Activated CD8-positive, alpha-beta memory T cell treated with anti-CD3 and anti-CD28 coated beads, Interleukin-2, amount 50 U/mL, for 24 hours (primary cell): ENCODE measurements around the gene SETBP1.

Experiments
- DNase-seq: peaks from one replicate; pipeline ENCODE4 v3.0.0-alpha.2; 2020; ENCODE audit errors: extremely low read depth

Gene SETBP1

DNA sequence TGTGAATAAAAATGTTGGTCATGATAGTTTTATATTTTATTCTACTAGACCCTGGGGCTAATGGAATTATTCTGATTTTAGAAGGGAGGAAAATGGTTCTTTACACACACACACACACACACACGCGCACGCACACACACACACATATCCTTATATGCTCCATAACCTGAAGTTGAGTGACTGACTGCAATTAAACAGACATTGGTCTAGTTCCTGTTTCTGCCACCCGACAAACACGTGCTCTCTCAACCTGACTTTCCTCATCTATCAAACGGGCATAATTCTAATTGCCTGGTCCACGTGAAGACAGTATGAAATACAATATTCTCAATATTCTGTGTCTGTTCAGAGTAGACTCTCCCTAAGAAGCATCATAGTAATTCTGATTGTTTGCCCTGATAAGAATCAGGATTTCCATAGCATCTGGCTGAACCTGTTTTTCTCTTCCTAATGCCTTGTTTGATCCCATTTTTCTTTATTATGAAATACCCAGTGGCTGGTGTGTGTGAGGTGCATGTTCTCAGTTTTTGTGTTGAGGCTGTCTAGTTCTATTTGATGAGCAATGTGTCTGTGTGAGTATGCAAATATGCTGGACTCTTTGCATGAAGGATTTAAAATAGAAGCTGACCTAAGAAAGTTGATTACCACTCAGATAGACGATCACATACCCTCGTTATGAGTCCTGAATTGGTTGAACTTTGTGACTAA, 51.0 kb downstream of the SETBP1 start:
- no peak for DNase-seq

- DNase-seq: no peak
These were observed 51.5 kb downstream of the SETBP1 start for GRCh38 chr18:44732238-44732563.

DNA sequence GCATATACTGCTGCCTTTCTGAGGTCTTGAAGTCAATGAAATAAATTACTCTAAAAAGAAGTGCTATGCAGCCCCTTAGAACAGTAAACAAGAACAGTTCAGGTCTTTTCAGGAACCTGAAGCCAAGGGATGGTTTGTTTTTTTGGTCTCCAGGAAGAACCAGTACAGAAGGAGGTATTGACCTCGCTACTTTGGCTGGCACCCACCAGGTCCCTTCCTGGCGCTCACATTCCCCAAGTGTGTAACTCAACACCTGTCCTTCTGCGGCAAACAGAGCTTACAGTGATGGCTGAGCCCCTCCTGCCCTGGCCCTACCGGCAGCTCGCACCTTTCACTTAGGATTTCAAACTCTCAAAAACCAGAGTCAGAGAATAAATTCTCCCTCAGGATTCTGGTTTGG, 51.9 kb downstream of the SETBP1 start:
- no peak for DNase-seq

GRCh38 chr18:44733069-44733753, 52.5 kb downstream of the SETBP1 start:
- DNase-seq: no peak

GRCh38 chr18:44733754-44734465, 53.2 kb downstream of the SETBP1 start:
- no peak for DNase-seq

DNA sequence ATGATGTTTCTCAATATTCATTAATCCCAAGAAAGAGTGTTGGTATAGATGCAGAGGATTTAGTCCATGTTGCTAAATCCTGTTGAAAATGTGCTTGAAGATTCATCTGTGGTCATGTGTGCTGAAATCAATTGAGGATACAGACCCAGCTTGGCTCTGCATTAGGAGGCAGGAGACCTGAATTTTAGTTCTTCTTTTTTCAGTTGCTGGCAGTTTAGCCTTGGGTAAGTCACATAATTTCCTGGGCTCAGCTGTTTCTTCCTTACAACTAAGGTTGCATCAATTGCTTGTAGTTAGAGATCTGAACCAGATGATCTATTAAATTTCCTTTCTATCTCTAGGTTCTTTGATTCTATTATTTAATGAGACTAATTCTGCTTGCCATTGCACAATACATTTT, 54.4 kb downstream of the SETBP1 start:
- no peak for DNase-seq

DNA sequence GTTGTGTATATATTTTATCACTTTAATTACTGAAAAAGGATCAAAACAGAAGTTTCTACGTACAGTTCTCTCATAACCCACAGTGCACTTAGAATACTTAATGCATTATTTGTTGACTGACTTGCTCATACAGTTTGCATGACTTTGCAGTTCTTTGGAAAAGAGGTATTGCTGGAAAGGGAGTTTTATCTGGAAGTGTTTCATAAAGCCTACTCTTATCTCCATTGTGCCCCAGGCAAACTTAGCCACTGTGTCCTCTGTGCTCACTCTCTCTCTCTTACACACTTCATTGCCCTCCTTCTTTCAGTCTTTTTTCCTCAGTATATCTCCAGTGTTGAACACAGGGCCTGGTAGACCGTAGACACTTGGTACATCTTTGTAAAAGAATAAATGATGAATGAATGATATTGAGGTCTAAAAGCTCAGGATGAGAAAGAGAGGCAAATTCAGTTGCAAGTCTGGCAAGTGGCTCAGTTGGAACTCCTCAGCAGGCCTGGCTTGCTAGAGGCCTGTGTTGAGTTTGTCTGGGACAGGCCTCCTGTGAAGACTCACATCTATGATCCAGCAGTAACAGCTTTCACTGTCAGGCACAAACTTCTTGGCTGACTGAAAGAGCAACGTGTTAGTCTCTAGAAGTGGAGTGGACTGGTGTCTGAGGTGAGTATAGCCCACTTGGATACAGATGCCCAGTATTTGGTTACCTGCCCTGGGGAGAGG, 56.1 kb downstream of the SETBP1 start:
- DNase-seq: no peak

DNA sequence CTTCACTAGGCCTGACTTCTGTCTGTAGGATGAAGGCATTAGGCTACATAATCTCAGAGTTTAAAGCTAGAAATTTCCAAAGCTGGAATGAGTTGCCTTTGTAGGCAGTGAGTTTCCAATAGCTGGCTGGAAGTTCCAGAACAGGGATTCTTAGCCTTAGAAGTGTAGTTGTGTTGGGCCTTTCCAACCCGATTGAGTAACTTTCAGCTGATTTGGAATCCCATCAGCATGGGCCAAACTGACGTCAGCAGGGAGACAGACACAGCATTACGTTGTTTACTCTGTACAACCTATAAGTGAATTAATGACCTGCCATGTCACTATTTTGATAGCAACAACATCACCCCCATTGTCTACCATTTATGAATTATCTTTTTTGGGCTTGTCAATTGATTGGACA, 56.9 kb downstream of the SETBP1 start:
- DNase-seq: no peak

GRCh38 chr18:44740000-44740399, 59.3 kb downstream of the SETBP1 start:
- DNase-seq: no peak

DNA sequence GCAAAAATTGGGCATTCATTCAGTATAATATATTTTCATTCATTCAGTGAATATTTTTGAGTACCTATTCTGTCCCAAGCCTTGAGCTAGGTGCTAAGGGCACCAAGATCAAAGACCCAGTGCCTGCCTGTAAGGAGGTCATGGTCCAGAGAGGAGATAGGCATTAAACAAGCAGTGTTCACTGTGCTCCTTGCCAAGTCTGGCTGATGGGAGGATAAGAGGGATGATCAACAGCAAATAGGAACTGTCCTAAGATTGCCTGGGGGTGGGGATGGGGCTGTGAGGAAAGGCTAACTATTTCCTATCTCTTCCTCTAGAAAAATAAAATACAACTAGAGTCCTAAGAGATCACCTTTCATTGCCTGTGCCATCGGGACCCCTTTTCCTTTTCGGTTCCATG, 60.4 kb downstream of the SETBP1 start:
- DNase-seq: no peak

DNA sequence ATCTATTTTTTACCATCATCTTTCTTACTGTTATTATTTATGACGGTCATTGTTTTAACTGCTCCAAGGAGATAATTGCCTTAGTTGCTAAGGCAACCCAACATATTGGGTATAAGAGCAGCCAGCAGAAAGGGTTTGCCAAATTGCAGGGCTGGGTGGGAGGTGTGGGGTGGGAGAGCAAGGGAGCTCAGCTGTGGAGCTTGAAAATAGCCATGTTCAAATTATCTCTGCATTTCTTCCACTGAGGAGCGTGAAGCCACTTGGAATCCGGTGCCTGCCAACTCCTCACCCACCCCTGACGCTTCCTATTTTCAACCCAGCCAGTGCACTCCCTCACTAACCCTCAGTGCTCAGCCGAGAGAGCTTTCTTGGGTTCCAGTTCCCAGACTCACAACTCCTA, 60.8 kb downstream of the SETBP1 start:
- no peak for DNase-seq

- DNase-seq: no peak
These were observed 61.4 kb downstream of the SETBP1 start for GRCh38 chr18:44742126-44742525.

DNA sequence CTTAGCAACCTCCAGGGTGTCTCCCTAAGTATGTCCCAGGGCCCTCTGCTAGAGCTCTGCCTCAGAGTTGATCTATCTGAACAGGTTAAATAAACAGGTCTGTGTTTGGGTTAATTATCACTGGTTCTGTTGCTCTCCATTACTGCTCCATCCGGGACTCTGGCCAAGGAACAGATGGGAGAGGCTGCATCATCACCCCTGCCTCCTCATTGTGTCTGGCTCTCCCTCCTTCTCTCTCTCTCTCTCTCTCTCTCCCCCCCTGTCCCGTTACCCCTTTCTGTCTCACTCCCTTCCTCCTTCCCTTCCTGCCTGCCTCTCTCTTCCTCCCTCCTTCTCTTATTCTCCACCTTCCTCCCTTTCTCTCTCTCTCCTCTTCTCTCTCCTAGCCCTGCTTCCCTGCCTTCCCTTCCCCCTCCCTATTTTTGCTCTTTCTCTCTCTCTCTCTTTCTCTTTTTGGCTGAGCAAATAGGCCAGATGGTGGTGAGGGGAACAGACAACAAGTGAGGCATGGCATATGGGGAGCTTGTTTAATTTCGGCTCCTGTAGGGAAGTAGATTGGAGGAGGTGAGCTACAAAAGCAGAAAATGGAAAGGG, 62.1 kb downstream of the SETBP1 start:
- DNase-seq: no peak

DNA sequence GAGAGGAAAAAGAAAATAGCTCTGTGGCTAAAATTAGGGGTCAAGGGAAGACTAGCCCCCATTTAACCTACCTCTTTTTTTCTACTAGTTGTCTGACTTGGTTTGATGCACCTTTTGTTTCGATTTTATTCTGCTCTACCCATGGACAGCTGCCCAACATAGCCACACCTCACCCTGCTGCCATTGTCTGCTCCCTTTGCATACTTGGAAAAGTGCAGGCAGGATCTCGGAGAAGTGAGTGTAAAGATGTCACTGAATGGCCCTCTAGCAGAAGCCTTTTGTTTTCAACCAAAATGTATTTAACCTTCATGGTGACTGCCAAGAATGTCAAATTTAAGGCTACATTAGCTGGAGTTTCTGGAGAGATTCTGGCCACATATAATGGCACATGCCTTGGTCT, 62.9 kb downstream of the SETBP1 start:
- DNase-seq: no peak

DNA sequence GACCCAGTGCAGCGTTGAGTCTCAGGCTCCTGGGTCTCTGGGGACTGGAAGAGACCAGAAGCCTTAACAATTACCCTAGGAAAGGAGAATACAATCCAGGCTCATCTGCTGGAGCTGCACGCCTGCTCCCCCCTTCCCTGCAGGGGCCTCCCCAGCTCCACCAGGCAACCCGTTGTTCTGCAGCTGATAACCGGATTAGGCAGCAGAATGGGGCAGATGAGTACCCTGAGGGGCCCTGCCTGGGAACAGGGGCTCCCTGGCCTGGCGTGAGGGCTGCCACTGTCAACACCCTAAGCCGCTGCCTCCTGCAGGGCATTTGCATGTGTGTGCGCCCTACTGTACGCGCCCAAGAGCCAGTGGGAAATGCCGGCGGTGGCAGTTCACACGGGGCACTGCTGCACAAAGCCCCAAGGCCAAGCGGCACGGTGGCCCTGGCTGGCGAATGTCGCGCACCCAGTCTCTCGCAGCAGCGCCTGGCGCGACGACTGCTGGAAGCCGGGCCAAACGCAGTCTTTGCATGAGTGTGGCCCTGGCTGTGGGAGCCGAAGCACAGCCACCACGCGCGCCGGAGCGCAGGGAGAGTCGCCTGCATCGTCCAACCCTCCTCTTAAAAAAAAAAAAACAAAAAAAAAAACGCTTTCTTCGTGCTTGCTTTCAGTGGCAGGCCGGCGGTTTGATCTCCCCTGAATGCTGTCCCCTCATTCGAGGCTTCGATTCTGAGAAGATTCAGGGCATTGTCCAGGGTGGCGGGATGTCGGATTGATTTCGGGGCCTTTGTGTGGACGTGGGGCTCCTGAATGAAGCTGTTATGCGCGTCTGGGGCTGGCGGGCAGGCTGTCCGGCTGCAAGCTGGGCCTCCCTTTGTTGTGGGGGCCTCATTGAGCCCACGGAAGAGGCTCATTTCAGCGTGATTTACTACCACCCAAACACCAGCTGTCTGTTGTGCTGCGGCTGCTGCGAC, 63.8 kb downstream of the SETBP1 start:
- DNase-seq: no peak

- no peak for DNase-seq
These were observed 66.5 kb downstream of the SETBP1 start for GRCh38 chr18:44747157-44747556.

- DNase-seq: no peak
These were observed 67.9 kb downstream of the SETBP1 start for GRCh38 chr18:44748582-44748981.

- DNase-seq: no peak
These were observed 70.1 kb downstream of the SETBP1 start for GRCh38 chr18:44750774-44751173.

DNA sequence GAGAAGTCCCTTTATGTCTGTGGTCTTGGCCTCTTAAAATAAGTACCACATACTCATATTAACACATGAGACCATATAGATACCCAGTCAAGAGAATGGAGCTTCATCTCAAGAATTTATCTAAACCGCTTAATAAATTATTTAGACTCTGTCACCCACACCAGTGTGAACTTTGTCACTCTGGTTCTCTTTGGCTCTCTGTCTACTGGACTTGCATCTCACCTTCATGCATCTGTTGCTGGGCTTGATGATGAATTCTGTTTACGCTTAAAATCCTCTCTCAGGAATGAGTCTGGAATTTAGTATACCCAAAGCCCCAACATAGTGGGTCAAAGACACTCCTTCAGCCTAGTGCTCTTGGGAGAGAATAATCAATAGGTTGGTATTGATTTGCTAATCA, 73.9 kb downstream of the SETBP1 start:
- DNase-seq: no peak

DNA sequence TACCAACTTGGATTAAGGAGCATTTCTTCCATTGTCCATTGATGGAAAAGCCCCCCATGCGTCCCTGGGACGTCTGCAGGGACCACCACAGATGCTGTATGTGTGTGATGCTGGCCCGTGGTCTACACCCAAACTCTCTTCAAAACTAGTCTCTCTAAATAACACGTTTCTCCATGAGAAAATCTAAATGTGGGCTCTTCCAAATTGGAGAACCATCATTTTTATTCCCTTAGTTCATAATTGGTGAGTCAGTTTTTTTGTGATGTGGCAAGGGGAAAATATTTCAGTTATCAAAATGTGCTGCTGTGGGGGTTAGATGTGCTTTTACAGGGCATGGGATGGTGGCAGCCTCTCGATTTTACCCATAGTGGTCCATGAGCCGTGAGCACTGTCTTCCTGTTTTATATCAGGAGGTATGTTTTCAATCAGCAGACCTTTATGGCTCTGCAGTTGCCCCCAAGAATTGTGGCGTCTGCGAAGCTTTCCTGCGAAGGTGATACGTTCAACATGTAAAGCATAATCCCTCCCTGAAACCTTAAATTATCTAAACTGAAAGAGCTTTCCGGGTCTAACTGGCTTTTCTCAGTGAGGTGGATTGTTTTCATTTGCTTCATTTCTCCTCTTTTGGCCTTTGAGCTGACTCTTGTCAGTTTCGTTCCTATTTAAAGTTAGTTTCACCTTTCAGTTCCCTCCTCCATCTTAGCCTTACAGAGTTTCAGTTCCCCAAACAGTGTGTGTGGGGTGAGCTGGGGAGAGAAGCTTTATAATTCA, 78.4 kb downstream of the SETBP1 start:
- peak; percentile 14 for DNase-seq
